Measurements from ENCODE around the gene TMC2.
"Not testable (repeated sequence)": the region's sequence is repeated elsewhere in the genome, so short reads cannot be mapped to it uniquely, and the experiment has no call there.

TMC2 gene, protein sequence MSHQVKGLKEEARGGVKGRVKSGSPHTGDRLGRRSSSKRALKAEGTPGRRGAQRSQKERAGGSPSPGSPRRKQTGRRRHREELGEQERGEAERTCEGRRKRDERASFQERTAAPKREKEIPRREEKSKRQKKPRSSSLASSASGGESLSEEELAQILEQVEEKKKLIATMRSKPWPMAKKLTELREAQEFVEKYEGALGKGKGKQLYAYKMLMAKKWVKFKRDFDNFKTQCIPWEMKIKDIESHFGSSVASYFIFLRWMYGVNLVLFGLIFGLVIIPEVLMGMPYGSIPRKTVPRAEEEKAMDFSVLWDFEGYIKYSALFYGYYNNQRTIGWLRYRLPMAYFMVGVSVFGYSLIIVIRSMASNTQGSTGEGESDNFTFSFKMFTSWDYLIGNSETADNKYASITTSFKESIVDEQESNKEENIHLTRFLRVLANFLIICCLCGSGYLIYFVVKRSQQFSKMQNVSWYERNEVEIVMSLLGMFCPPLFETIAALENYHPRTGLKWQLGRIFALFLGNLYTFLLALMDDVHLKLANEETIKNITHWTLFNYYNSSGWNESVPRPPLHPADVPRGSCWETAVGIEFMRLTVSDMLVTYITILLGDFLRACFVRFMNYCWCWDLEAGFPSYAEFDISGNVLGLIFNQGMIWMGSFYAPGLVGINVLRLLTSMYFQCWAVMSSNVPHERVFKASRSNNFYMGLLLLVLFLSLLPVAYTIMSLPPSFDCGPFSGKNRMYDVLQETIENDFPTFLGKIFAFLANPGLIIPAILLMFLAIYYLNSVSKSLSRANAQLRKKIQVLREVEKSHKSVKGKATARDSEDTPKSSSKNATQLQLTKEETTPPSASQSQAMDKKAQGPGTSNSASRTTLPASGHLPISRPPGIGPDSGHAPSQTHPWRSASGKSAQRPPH

GRCh38 chr20:2536560-2536986 lies at the start of gene TMC2:
Gene TMC2 (plus strand): TSS chr20:2536573. CDS start chr20:2536622, 49 bp downstream.
- DNase-seq, result no peak

GRCh38 chr20:2502808-2503384 lies 33.5 kb upstream of the TMC2 start:
- DNase-seq, result not testable (repeated sequence)

DNA sequence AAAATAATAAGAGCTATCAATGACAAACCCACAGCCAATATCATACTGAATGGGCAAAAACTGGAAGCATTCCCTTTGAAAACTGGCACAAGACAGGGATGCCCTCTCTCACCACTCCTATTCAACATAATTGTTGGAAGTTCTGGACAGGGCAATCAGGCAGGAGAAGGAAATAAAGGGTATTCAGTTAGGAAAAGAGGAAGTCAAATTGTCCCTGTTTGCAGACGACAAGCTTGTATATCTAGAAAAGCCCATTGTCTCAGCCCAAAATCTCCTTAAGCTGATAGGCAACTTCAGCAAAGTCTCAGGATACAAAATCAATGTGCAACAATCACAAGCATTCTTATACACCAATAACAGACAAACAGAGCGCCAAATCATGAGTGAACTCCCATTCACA lies 31.6 kb upstream of the TMC2 start:
- not testable (repeated sequence) for DNase-seq

GRCh38 chr20:2506426-2506825 lies 29.9 kb upstream of the TMC2 start:
- not testable (repeated sequence) for DNase-seq

DNA sequence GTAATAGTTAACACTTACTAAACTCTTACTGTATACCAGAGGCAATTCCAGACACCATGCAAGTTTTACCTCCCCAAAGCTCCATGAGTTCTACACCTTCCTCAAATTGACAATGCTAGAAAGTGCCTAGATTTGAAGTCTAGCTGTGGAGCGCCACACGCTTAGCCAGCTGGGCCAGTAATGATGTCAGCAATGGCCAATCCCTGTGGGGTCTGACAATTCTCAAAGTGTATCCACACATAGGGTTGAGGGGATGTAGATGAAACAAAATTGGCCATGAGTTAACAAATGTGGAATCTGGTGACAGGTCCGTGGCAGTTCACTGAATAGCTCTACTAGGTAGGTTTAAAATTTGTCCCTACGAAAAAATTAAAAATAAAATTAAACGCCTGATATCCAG lies 28.9 kb upstream of the TMC2 start:
- DNase-seq, result no peak

DNA sequence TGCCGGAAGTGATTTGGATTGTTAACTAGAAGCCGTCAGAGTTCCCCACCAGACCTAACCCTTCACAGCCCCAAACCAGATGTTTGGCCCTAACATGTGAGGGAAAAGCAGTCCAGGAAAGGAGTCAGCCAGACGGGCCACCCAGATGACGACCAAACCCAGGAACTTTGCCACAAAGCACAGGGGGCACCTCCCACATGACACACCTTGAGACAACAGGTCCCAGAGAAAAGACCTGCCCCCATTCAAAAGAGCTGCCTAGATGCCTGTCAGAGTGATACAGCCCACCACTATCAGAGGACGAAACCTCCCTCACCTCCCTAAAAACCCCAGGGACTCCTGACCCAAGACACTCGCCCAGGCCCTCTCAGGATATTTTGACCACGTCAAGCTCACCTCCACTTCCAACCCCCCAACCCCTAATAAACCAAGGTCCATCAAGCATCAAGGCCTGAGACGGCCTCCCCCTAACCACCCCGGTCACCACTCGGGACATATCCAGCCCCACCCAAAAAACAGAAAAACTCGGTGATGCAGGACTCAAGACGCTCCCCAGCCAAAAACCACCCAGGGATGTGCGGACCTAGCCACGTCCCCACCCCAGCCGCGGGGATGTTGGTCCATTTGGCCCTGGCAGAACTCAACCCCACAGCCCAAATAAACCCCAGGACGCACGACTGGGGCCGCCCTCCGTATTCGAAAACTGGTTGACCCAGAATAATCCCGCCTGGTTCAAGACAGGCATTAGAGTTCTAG lies 28.3 kb upstream of the TMC2 start:
- DNase-seq, result no peak

DNA sequence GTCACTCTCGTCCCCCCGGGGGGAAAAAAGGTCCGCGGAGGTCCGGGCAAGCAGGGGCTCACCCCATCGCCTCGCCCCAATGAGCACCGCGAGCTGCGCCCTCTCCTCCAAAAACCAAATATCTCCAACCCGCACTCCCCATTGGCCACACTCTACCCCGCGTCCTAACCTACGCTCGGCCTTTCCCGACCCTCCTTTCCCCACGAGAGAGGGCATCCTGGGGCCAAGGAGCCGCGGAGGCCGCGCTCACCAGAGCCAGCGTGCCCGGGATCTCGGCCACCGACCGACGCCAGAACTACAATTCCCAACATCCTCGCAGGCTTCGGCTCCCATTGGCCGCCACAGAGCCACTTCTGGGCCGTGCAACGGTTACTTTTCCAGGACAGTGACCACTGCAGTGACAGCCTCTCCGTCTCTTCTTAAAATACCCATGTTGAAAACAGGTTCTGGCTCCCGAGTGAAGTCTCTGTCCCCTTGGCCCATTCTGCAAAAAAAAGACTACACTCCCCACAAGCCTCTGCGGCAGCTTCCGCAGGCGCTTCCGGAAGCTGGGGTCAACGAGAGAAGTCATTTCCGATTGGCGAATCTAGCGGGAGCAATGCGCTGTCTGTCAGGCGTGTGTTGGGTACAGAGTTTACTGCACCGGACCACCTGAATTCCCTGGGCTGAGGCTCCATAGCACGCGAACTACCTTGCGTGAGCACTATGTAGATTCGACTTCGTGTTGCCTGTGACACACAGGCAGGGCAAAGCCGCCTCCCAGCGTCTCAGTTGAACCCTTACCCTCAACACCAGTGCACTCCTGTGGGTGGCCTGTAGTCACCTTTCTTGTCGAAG lies 27.5 kb upstream of the TMC2 start, which contains the start of gene ZNF343:
Gene ZNF343 (minus strand): TSS at position 285 of the 837 bp plus-strand sequence. CDS start 15,020 bp downstream, outside the sequence.
- peak; percentile 84 for DNase-seq

- DNase-seq, result no peak
Measured at GRCh38 chr20:2509468-2509781, 26.9 kb upstream of the TMC2 start.

GRCh38 chr20:2509794-2510193 lies 26.6 kb upstream of the TMC2 start:
- no peak for DNase-seq

- no peak for DNase-seq
Measured at GRCh38 chr20:2515203-2515602, 21.2 kb upstream of the TMC2 start.

- DNase-seq, result no peak
Measured at GRCh38 chr20:2516399-2516798, 20.0 kb upstream of the TMC2 start.

GRCh38 chr20:2518096-2518495 lies 18.3 kb upstream of the TMC2 start:
- DNase-seq, result no peak

DNA sequence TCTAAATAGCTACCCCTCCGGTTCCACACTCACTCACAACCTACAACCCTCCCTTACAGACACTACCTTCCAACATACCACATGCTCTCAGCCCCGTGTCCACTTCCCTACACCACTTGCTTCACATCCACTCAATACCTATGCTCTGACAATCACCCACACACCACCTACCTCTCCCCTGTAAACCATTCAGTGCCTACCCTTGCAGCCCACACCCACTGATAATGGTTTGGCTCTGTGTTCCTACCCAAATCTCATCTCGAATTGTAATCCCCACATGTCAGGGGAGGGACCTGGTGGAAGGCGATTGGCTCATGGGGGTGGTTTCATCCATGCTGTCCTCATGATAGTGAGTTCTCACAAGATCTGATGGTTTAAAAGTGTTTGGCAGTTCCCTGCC lies 17.8 kb upstream of the TMC2 start:
- no peak for DNase-seq

DNA sequence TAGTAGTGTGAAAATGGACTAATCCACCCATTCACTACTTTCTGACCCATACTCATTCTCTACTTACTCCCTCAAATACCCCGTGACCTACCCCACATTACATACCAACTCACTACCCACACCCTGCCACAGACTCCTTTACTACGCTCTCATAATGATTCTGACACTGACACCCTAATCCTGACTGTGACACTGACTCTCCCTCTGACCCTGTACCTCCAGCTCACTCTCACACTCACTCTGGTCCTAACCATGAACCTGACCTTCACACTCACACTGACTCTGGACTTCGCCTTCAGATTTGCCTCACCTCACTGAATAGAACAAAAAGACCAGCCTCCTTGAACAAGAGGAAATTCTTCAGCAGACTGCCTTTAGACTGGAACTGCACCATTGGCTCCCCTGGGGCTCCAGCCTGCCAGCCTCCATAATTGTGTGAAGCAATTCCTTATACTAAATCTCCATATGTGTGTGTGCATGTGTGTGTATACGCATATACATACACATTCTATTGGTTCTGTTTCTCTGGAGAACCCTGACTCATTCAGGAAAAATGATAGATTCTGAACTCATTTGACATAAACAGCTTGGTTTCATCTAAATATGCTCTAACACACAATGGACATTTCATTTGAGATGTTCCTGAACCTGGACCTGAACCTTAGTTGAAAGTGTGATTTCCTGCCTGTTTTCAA lies 17.1 kb upstream of the TMC2 start:
- DNase-seq, result no peak

DNA sequence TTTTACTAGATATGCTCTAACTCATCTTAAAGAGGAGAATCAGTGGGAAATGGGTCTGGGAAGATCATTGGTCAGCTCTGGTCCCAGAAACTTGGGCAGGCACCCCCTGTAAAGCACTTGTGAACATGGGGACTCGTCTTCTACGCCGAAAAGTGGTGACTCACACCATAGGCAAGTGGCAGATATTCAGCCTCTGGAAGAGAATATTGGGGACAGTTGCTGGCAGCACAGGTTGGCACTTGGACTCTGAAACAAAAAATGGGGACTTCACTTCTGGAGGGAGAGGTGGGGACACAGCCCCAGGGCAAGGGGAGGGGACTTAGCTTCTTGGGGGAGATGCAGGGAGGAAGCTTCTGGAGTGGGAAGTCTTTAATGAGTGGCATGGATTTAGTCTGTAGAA lies 15.8 kb upstream of the TMC2 start:
- DNase-seq, result no peak

GRCh38 chr20:2521369-2522305 lies 14.7 kb upstream of the TMC2 start:
- DNase-seq, result peak; percentile 56

- not testable (repeated sequence) for DNase-seq
Measured at GRCh38 chr20:2522826-2523429, 13.4 kb upstream of the TMC2 start.

DNA sequence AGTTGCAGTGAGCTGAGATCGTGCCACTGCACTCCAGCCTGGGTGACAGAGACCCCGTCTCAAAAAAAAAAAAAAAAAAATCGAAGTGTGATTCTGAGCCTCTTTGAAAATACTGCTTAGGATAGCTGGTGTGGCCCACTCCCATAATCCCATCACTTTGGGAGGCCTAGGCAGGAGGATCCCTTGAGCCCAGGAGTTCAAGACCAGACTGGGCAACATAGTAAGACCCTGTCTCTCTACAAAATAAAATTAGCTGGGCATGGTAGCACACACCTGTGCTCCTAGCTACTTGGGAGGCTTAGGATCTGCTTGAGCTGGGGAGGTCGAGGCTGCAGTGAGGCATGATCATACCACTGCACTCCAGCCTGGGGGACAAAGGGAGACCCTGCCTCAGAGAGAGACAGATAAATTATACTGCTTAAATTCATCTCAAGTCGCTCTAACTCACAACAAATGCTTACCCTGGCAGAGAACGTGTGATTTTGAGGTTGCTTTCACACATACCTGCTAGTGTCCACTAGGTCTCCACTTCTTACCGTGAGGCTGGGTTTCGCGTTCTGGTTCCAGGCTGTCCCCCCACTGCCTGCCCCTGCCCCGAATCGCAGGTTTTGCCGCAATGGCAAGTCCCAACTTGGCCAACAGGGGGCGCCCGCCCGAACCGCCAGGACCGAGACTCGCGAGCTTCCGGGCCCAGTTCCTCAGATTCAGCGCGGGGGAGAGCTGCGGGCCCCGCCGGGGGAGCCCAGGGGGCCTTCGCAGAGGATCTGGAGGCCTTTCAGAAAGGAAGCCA lies 12.3 kb upstream of the TMC2 start:
- DNase-seq, result peak; percentile 90
